Activated T-cell treated with anti-CD3 and anti-CD28 coated beads, Interleukin-2, amount 50 U/mL, for 4 hours (primary cell): ENCODE measurements around the gene ELSPBP1. TPM values are rescaled to one million over a fixed set of nuclear protein-coding genes. Genes with fewer than 3 reads are reported as not detected.

Source experiments
- ATAC-seq, 2 donors: fragments of 200-7000 bp; cut with Tn5 transposase; one replicate each; pipeline ENCODE4 v1.10.0; 2021
- DNase-seq: peaks from one replicate; pipeline ENCODE4 v3.0.0-alpha.2; 2020
- H3K27me3 Mint-ChIP-seq: one replicate; pipeline ENCODE4 v1.8.0; 2021; ENCODE audit warnings: low read depth, mixed read lengths
- H3K36me3 Mint-ChIP-seq: one replicate; pipeline ENCODE4 v1.8.0; 2022; ENCODE audit warnings: mixed read lengths; ENCODE audit not compliant: insufficient read depth
- H3K4me1 Mint-ChIP-seq: one replicate; pipeline ENCODE4 v1.8.0; 2021; ENCODE audit warnings: low read depth, mixed read lengths
- H3K4me3 Mint-ChIP-seq: one replicate; pipeline ENCODE4 v1.8.0; 2021; ENCODE audit warnings: mild to moderate bottlenecking, moderate library complexity, mixed read lengths
- H3K9me3 Mint-ChIP-seq: one replicate; pipeline ENCODE4 v1.8.0; 2021; ENCODE audit warnings: mixed read lengths
- total RNA-seq, 3 donors: library from RNA; stranded (reverse); gene quantifications; one replicate each; pipeline ENCODE4 v1.2.1, GENCODE V29; 2021

The ELSPBP1 gene
- total RNA-seq, 3 donors from 2014 or later, result not detected

GRCh38 chr19:48023011-48023410, 28.6 kb downstream of the ELSPBP1 start:
- Mint-ChIP-seq H3K36me3 (no peaks in the 10 kb centered on the region), H3K9me3 (peaks cover 3% of the 10 kb centered on the region), H3K27me3 (peaks cover 51% of the 10 kb centered on the region), H3K4me1 (no peaks in the 10 kb centered on the region), H3K4me3 (no peak overlapping the region)
- ATAC-seq, result no peak
- no peak for DNase-seq

- Mint-ChIP-seq H3K4me3 (no peak overlapping the region), H3K27me3 (peaks cover 48% of the 10 kb centered on the region), H3K36me3 (no peaks in the 10 kb centered on the region), H3K9me3 (peaks cover 3% of the 10 kb centered on the region), H3K4me1 (no peaks in the 10 kb centered on the region)
- DNase-seq (no peak), ATAC-seq (no peak)
Measured at GRCh38 chr19:48023518-48023917, 29.1 kb downstream of the ELSPBP1 start.

- peaks cover 42% of the 10 kb centered on the region for H3K27me3 Mint-ChIP-seq
- no peaks in the 10 kb centered on the region for H3K36me3 Mint-ChIP-seq
- no peak for DNase-seq
- H3K9me3 Mint-ChIP-seq, result peaks cover 3% of the 10 kb centered on the region
- no peaks in the 10 kb centered on the region for H3K4me1 Mint-ChIP-seq
- ATAC-seq, result no peak
- no peak overlapping the region for H3K4me3 Mint-ChIP-seq
Measured at GRCh38 chr19:48025480-48025879, 31.0 kb downstream of the ELSPBP1 start.

GRCh38 chr19:48029431-48029830, 35.0 kb downstream of the ELSPBP1 start:
- H3K27me3 Mint-ChIP-seq, result peaks cover 43% of the 10 kb centered on the region
- DNase-seq, result no peak
- H3K9me3 Mint-ChIP-seq, result peaks cover 3% of the 10 kb centered on the region
- no peaks in the 10 kb centered on the region for H3K4me1 Mint-ChIP-seq
- no peak for ATAC-seq
- no peaks in the 10 kb centered on the region for H3K36me3 Mint-ChIP-seq
- no peak overlapping the region for H3K4me3 Mint-ChIP-seq

GRCh38 chr19:48030073-48030472, 35.6 kb downstream of the ELSPBP1 start:
- no peak for DNase-seq
- Mint-ChIP-seq H3K36me3 (no peaks in the 10 kb centered on the region), H3K4me1 (no peaks in the 10 kb centered on the region), H3K4me3 (no peak overlapping the region), H3K27me3 (peaks cover 44% of the 10 kb centered on the region), H3K9me3 (peaks cover 3% of the 10 kb centered on the region)
- no peak for ATAC-seq

- ATAC-seq (no peak), DNase-seq (no peak)
- Mint-ChIP-seq H3K4me3 (no peak overlapping the region), H3K9me3 (peaks cover 16% of the 10 kb centered on the region), H3K36me3 (no peaks in the 10 kb centered on the region), H3K27me3 (peaks cover 27% of the 10 kb centered on the region), H3K4me1 (no peaks in the 10 kb centered on the region)
Measured at GRCh38 chr19:48033604-48034003, 39.2 kb downstream of the ELSPBP1 start.

- peaks cover 16% of the 10 kb centered on the region for H3K9me3 Mint-ChIP-seq
- no peak overlapping the region for H3K4me3 Mint-ChIP-seq
- H3K27me3 Mint-ChIP-seq, result peaks cover 42% of the 10 kb centered on the region
- no peaks in the 10 kb centered on the region for H3K36me3 Mint-ChIP-seq
- ATAC-seq (no peak), DNase-seq (no peak)
- H3K4me1 Mint-ChIP-seq, result no peaks in the 10 kb centered on the region
Measured at GRCh38 chr19:48036765-48037164, 42.3 kb downstream of the ELSPBP1 start.

GRCh38 chr19:48041877-48042580, 47.6 kb downstream of the ELSPBP1 start:
- Mint-ChIP-seq H3K9me3 (peaks cover under 1% of the 10 kb centered on the region), H3K4me3 (no peak overlapping the region), H3K4me1 (no peaks in the 10 kb centered on the region), H3K36me3 (no peaks in the 10 kb centered on the region), H3K27me3 (peaks cover 43% of the 10 kb centered on the region)
- ATAC-seq (no peak), DNase-seq (no peak)

GRCh38 chr19:48043675-48044258, 49.3 kb downstream of the ELSPBP1 start, which contains the start of gene CABP5:
CABP5 (minus strand) TSS chr19:48044079; CDS start chr19:48043922, 157 bp downstream.
- Mint-ChIP-seq H3K4me3 (no peak within 1 kb of the TSS), H3K27me3 (peaks cover 45% of the 10 kb centered on the region), H3K36me3 (no peaks in the 10 kb centered on the region), H3K9me3 (no peaks in the 10 kb centered on the region), H3K4me1 (no peaks in the 10 kb centered on the region)
- DNase-seq (no peak), ATAC-seq (no peak)

- Mint-ChIP-seq H3K4me1 (no peaks in the 10 kb centered on the region), H3K4me3 (no peak overlapping the region), H3K27me3 (peaks cover 40% of the 10 kb centered on the region), H3K9me3 (no peaks in the 10 kb centered on the region), H3K36me3 (no peaks in the 10 kb centered on the region)
- ATAC-seq, result no peak
- no peak for DNase-seq
Measured at GRCh38 chr19:48044561-48044960, 50.1 kb downstream of the ELSPBP1 start.

GRCh38 chr19:48051335-48052033, 57.1 kb downstream of the ELSPBP1 start:
- Mint-ChIP-seq H3K36me3 (no peaks in the 10 kb centered on the region), H3K27me3 (peaks cover 10% of the 10 kb centered on the region), H3K4me3 (no peak overlapping the region), H3K9me3 (no peaks in the 10 kb centered on the region), H3K4me1 (no peaks in the 10 kb centered on the region)
- DNase-seq, result no peak
- no peak for ATAC-seq

- H3K4me3 Mint-ChIP-seq, result no peak overlapping the region
- DNase-seq (no peak), ATAC-seq (no peak)
- H3K27me3 Mint-ChIP-seq, result peaks cover 10% of the 10 kb centered on the region
- no peaks in the 10 kb centered on the region for H3K36me3 Mint-ChIP-seq
- H3K9me3 Mint-ChIP-seq, result no peaks in the 10 kb centered on the region
- H3K4me1 Mint-ChIP-seq, result no peaks in the 10 kb centered on the region
Measured at GRCh38 chr19:48053076-48053475, 58.6 kb downstream of the ELSPBP1 start.

GRCh38 chr19:48053856-48054255, 59.4 kb downstream of the ELSPBP1 start:
- DNase-seq (no peak), ATAC-seq (no peak)
- Mint-ChIP-seq H3K27me3 (peaks cover 8% of the 10 kb centered on the region), H3K4me3 (no peak overlapping the region), H3K36me3 (no peaks in the 10 kb centered on the region), H3K9me3 (no peaks in the 10 kb centered on the region), H3K4me1 (no peaks in the 10 kb centered on the region)

- peaks cover 28% of the 10 kb centered on the region for H3K27me3 Mint-ChIP-seq
- peaks cover 2% of the 10 kb centered on the region for H3K4me1 Mint-ChIP-seq
- no peak overlapping the region for H3K4me3 Mint-ChIP-seq
- DNase-seq (no peak), ATAC-seq (no peak)
- H3K36me3 Mint-ChIP-seq, result no peaks in the 10 kb centered on the region
- H3K9me3 Mint-ChIP-seq, result no peaks in the 10 kb centered on the region
Measured at GRCh38 chr19:48059331-48059730, 64.9 kb downstream of the ELSPBP1 start.

- ATAC-seq, result no peak
- no peaks in the 10 kb centered on the region for H3K36me3 Mint-ChIP-seq
- no peak for DNase-seq
- no peaks in the 10 kb centered on the region for H3K9me3 Mint-ChIP-seq
- no peak overlapping the region for H3K4me3 Mint-ChIP-seq
- H3K4me1 Mint-ChIP-seq, result peaks cover 2% of the 10 kb centered on the region
- H3K27me3 Mint-ChIP-seq, result peaks cover 28% of the 10 kb centered on the region
Measured at GRCh38 chr19:48060381-48060780, 65.9 kb downstream of the ELSPBP1 start.
